ENCODE results near the gene FCHSD1. TPM values are rescaled to one million over a fixed set of nuclear protein-coding genes. Genes with fewer than 3 reads are reported as not detected.

FCHSD1 gene
- polyA plus RNA-seq, 3 donors = 3.0 to 73.3 (median 3.4) TPM

GRCh38 chr5:141609044-141609443 lies 42.2 kb downstream of the FCHSD1 start:
- peaks cover 83 to 98% of the 10 kb centered on the region in 2 donors for H3K4me1 ChIP-seq (ENCODE audit: control insufficient read depth in 1 of 2, insufficient read depth in 2 of 2, low read length in 2 of 2)
- Mint-ChIP-seq H3K27me3 (ENCODE audit: low read depth in 3 of 3) (no peaks in the 10 kb centered on the region), H3K4me1 (peaks cover 87% of the 10 kb centered on the region), H3K36me3 (peaks cover 16 to 44% of the 10 kb centered on the region in 2 donors), H3K4me3 (no peak overlapping the region), H3K9me3 (peaks cover 0 to 2% (median 0%) of the 10 kb centered on the region in 7 donors), H3K27ac (peak overlapping the region in 1 of 7 donors; percentile 100)
- H3K36me3 ChIP-seq (replicated peaks in 1 of 2; ENCODE audit: control insufficient read depth in 1 of 2, insufficient read depth in 2 of 2, low read length in 2 of 2) = peaks cover 4 to 14% of the 10 kb centered on the region in 2 donors
- H3K9me3 ChIP-seq (replicated peaks in 1 of 2; ENCODE audit: control insufficient read depth in 1 of 2, insufficient read depth in 1 of 2, low read length in 2 of 2) = no peaks in the 10 kb centered on the region
- H3K27me3 ChIP-seq (ENCODE audit: control insufficient read depth in 2 of 2, insufficient read depth in 2 of 2, low read length in 2 of 2) = no peaks in the 10 kb centered on the region
- DNase-seq = no peak
- peaks cover 94% of the 10 kb centered on the region for H3K79me2 ChIP-seq (ENCODE audit: insufficient read depth, low read length)
- TF ChIP-seq CTCF (IDR thresholded peaks at IDR 0.05) = no peak
- H4K20me1 ChIP-seq (ENCODE audit: insufficient read depth, low read length) = peaks cover 23% of the 10 kb centered on the region
- H3K9ac ChIP-seq (ENCODE audit: insufficient read depth, low read length, poor library complexity, severe bottlenecking) = no peak overlapping the region
- intact Hi-C loops (cut with micrococcal nuclease) = no loop called here
- WGBS (ENCODE audit: insufficient coverage) = no CpG with 5 or more reads among the region's 3 CpGs
- no peak overlapping the region for H2AFZ ChIP-seq (ENCODE audit: insufficient read depth, low read depth, low read length, poor library complexity, severe bottlenecking)
- H3K27ac ChIP-seq (ENCODE audit: low read depth in 1 of 2, low read length in 2 of 2) = peak overlapping the region in 1 of 2 donors; percentile 97
- H3K4me2 ChIP-seq (replicated peaks; ENCODE audit: extremely low read depth, low read length, poor library complexity, severe bottlenecking) = peak overlapping the region; percentile 4
- H3K4me3 ChIP-seq (replicated peaks in 1 of 3; ENCODE audit: low read depth in 2 of 3, low read length in 3 of 3) = peak overlapping the region in 1 of 3 experiments; percentile 9

GRCh38 chr5:141608557-141608956 lies 42.7 kb downstream of the FCHSD1 start:
- no peaks in the 10 kb centered on the region for H3K9me3 ChIP-seq (replicated peaks in 1 of 2; ENCODE audit: control insufficient read depth in 1 of 2, insufficient read depth in 1 of 2, low read length in 2 of 2)
- no peak overlapping the region for H2AFZ ChIP-seq (ENCODE audit: insufficient read depth, low read depth, low read length, poor library complexity, severe bottlenecking)
- DNase-seq = no peak
- WGBS (ENCODE audit: insufficient coverage) = no CpG with 5 or more reads among the region's 1 CpG
- Mint-ChIP-seq H3K4me3 (peak overlapping the region in 1 of 2 donors; percentile 11), H3K27ac (peak overlapping the region; percentile 69 to 100 (median 99)), H3K9me3 (peaks cover 0 to 2% (median 0%) of the 10 kb centered on the region in 7 donors), H3K4me1 (peaks cover 87% of the 10 kb centered on the region), H3K27me3 (ENCODE audit: low read depth in 3 of 3) (no peaks in the 10 kb centered on the region), H3K36me3 (peaks cover 16 to 44% of the 10 kb centered on the region in 2 donors)
- no peak overlapping the region for H3K9ac ChIP-seq (ENCODE audit: insufficient read depth, low read length, poor library complexity, severe bottlenecking)
- H3K4me1 ChIP-seq (ENCODE audit: control insufficient read depth in 1 of 2, insufficient read depth in 2 of 2, low read length in 2 of 2) = peaks cover 84 to 98% of the 10 kb centered on the region in 2 donors
- H3K36me3 ChIP-seq (replicated peaks in 1 of 2; ENCODE audit: control insufficient read depth in 1 of 2, insufficient read depth in 2 of 2, low read length in 2 of 2) = peaks cover 4 to 14% of the 10 kb centered on the region in 2 donors
- intact Hi-C loops (cut with micrococcal nuclease) = no loop called here
- peak overlapping the region in 1 of 3 experiments; percentile 1 for H3K4me3 ChIP-seq (replicated peaks in 1 of 3; ENCODE audit: low read depth in 2 of 3, low read length in 3 of 3)
- no peak overlapping the region for H3K4me2 ChIP-seq (replicated peaks; ENCODE audit: extremely low read depth, low read length, poor library complexity, severe bottlenecking)
- no peaks in the 10 kb centered on the region for H3K27me3 ChIP-seq (ENCODE audit: control insufficient read depth in 2 of 2, insufficient read depth in 2 of 2, low read length in 2 of 2)
- TF ChIP-seq CTCF (IDR thresholded peaks at IDR 0.05) = no peak
- H3K79me2 ChIP-seq (ENCODE audit: insufficient read depth, low read length) = peaks cover 94% of the 10 kb centered on the region
- H3K27ac ChIP-seq (ENCODE audit: low read depth in 1 of 2, low read length in 2 of 2) = peak overlapping the region in 1 of 2 donors; percentile 97
- H4K20me1 ChIP-seq (ENCODE audit: insufficient read depth, low read length) = peaks cover 18% of the 10 kb centered on the region
